Activated B cell treated with CpG ODN at 0.5 μM for 24 hours (primary cell): ENCODE measurements around the gene NLRP1. TPM values are rescaled to one million over a fixed set of nuclear protein-coding genes. Genes with fewer than 3 reads are reported as not detected.
A peak's percentile ranks its signal among the peaks of the same experiment; 100 is the strongest.

Source experiments
- ATAC-seq: fragments of 200-7000 bp; cut with Tn5 transposase; one replicate; pipeline ENCODE4 v1.10.0; 2021; ENCODE audit warnings: low read depth, mild to moderate bottlenecking, moderate library complexity
- CTCF ChIA-PET: fragments of 350-600 bp; sonication (Branson Sonifier 250); formaldehyde crosslinking; loops from one replicate; lab custom pipeline; 2021; ENCODE audit warnings: antibody characterized with exemption; lab: Charles Lee
- POLR2A ChIA-PET: fragments of 350-600 bp; sonication (Branson Sonifier 250); formaldehyde crosslinking; loops from one replicate; lab custom pipeline; 2021; ENCODE audit warnings: antibody characterized with exemption; lab: Charles Lee
- DNase-seq: peaks from one replicate; pipeline ENCODE4 v3.0.0; 2022
- H3K27ac Mint-ChIP-seq: one replicate; pipeline ENCODE4 v1.8.0; 2020; ENCODE audit warnings: mixed read lengths
- H3K27me3 Mint-ChIP-seq: one replicate; pipeline ENCODE4 v1.8.0; 2021; ENCODE audit warnings: mixed read lengths
- H3K36me3 Mint-ChIP-seq: one replicate; pipeline ENCODE4 v1.8.0; 2021; ENCODE audit warnings: low read depth, mixed read lengths
- H3K4me1 Mint-ChIP-seq: one replicate; pipeline ENCODE4 v1.8.0; 2021; ENCODE audit warnings: mixed read lengths
- H3K4me3 Mint-ChIP-seq: one replicate; pipeline ENCODE4 v1.8.0; 2020; ENCODE audit warnings: mild to moderate bottlenecking, mixed read lengths
- H3K9me3 Mint-ChIP-seq: one replicate; pipeline ENCODE4 v1.8.0; 2020; ENCODE audit warnings: mixed read lengths
- CTCF ChIP-seq: fragments of 200-600 bp; IDR thresholded peaks from one replicate; pipeline ENCODE4 v1.8.0; 2022; ENCODE audit warnings: antibody characterized with exemption, mild to moderate bottlenecking
- intact Hi-C: fragments of 100-400 bp; cut with micrococcal nuclease; formaldehyde crosslinking; loops from one replicate; pipeline ENCODE4 v1.15.1; 2024
- total RNA-seq: library from RNA; stranded (reverse); gene quantifications from 2 replicates; pipeline ENCODE4 v1.2.3, GENCODE V29; 2022

NLRP1 gene
- total RNA-seq, 1 donor from 2014 or later, result 40.4 TPM

GRCh38 chr17:5468075-5468473 lies 116.2 kb downstream of the NLRP1 start:
- Mint-ChIP-seq H3K27me3 (no peaks in the 10 kb centered on the region), H3K9me3 (no peaks in the 10 kb centered on the region), H3K36me3 (peaks cover 25% of the 10 kb centered on the region), H3K4me3 (peak overlapping the region; percentile 85), H3K4me1 (peaks cover 37% of the 10 kb centered on the region), H3K27ac (peak overlapping the region; percentile 47)
- no peak for TF ChIP-seq CTCF
- POLR2A ChIA-PET, result interaction anchor here (0.6 to 5.0 kb wide), 6 partner anchors 17 to 276 kb away, joined by 3 to 78 read pairs (median 8); partner anchors contain the start of genes C1QBP, DERL2, MIS12 and NUP88
- DNase-seq, result no peak
- CTCF ChIA-PET, result interaction anchor here (1.6 kb wide), 1 partner anchor 14 kb away, joined by 3 read pairs; no protein-coding TSS in a partner anchor
- intact Hi-C loops, result loop anchor here (2.0 kb wide), 2 partner anchors 29 to 277 kb away; partner anchors contain the start of genes C1QBP and ZNF594
- no peak for ATAC-seq

GRCh38 chr17:5467416-5467815 lies 116.9 kb downstream of the NLRP1 start:
- H3K4me1 Mint-ChIP-seq, result peaks cover 37% of the 10 kb centered on the region
- H3K27me3 Mint-ChIP-seq, result no peaks in the 10 kb centered on the region
- CTCF ChIA-PET, result interaction anchor here (1.6 kb wide), 1 partner anchor 13 kb away, joined by 3 read pairs; no protein-coding TSS in a partner anchor
- ATAC-seq (no peak), DNase-seq (no peak)
- no peak for TF ChIP-seq CTCF
- no peak overlapping the region for H3K27ac Mint-ChIP-seq
- H3K36me3 Mint-ChIP-seq, result peaks cover 29% of the 10 kb centered on the region
- H3K9me3 Mint-ChIP-seq, result no peaks in the 10 kb centered on the region
- peak overlapping the region; percentile 85 for H3K4me3 Mint-ChIP-seq
- intact Hi-C loops, result no loop called here
- POLR2A ChIA-PET, result interaction anchor here (1.8 to 5.0 kb wide), 2 partner anchors 18 to 29 kb away, joined by 11 to 78 read pairs; partner anchors contain the start of genes C1QBP, DERL2 and MIS12

GRCh38 chr17:5466295-5466694 lies 118.0 kb downstream of the NLRP1 start:
- ChIA-PET POLR2A (no interaction called here), CTCF (interaction anchor here (1.0 kb wide), 1 partner anchor 28 kb away, joined by 3 read pairs; the partner anchor contains the start of gene C1QBP)
- Mint-ChIP-seq H3K27ac (no peak overlapping the region), H3K4me3 (no peak overlapping the region), H3K36me3 (peaks cover 24% of the 10 kb centered on the region), H3K27me3 (no peaks in the 10 kb centered on the region), H3K9me3 (no peaks in the 10 kb centered on the region), H3K4me1 (peaks cover 37% of the 10 kb centered on the region)
- ATAC-seq, result no peak
- intact Hi-C loops, result no loop called here
- TF ChIP-seq CTCF, result no peak
- DNase-seq, result no peak

- no peak overlapping the region for H3K27ac Mint-ChIP-seq
- H3K36me3 Mint-ChIP-seq, result peaks cover 37% of the 10 kb centered on the region
- no peak for TF ChIP-seq CTCF
- intact Hi-C loops, result no loop called here
- no peak for ATAC-seq
- ChIA-PET CTCF (interaction anchor here (1.5 kb wide), 1 partner anchor 26 kb away, joined by 4 read pairs; the partner anchor contains the start of gene C1QBP), POLR2A (no interaction called here)
- no peaks in the 10 kb centered on the region for H3K9me3 Mint-ChIP-seq
- DNase-seq, result no peak
- H3K4me1 Mint-ChIP-seq, result peaks cover 37% of the 10 kb centered on the region
- H3K27me3 Mint-ChIP-seq, result no peaks in the 10 kb centered on the region
- H3K4me3 Mint-ChIP-seq, result no peak overlapping the region
Observed at GRCh38 chr17:5464717-5465507, 119.4 kb downstream of the NLRP1 start.

Other genes starting within 250 kb of the NLRP1 start
- gene NUP88, start 164.8 kb downstream of the NLRP1 start, total RNA-seq, result 158 and 187 TPM in 2 replicates
- gene RPAIN, start 164.3 kb downstream of the NLRP1 start, total RNA-seq, result 70.4 and 87.7 TPM in 2 replicates
- 160 and 177 TPM in 2 replicates for gene C1QBP, start 145.4 kb downstream of the NLRP1 start, total RNA-seq
- gene DHX33, start 115.5 kb downstream of the NLRP1 start, total RNA-seq, result 17.7 and 19.9 TPM in 2 replicates
- gene DERL2, start 98.3 kb downstream of the NLRP1 start, total RNA-seq, result 63.2 and 76.8 TPM in 2 replicates
- 29.7 and 31.2 TPM in 2 replicates for gene MIS12, start 97.9 kb downstream of the NLRP1 start, total RNA-seq